HG03139 (cell line): ENCODE measurements around the gene TUG1.

Source experiments
- ATAC-seq: cut with Tn5 transposase; IDR thresholded peaks from one replicate; pipeline ENCODE4 v1.9.1; 2021; ENCODE audit not compliant: unreplicated experiment

Gene TUG1

GRCh38 chr22:30947173-30947815 lies 21.8 kb upstream of the TUG1 start:
- no peak for ATAC-seq

GRCh38 chr22:30947816-30948454 lies 21.1 kb upstream of the TUG1 start:
- no peak for ATAC-seq

- no peak for ATAC-seq
Observed at GRCh38 chr22:30948930-30949342, 20.1 kb upstream of the TUG1 start.

GRCh38 chr22:30949934-30950660 lies 19.0 kb upstream of the TUG1 start:
- no peak for ATAC-seq

GRCh38 chr22:30953206-30953605 lies 15.9 kb upstream of the TUG1 start:
- ATAC-seq, result no peak

- no peak for ATAC-seq
Observed at GRCh38 chr22:30955153-30955552, 13.9 kb upstream of the TUG1 start.

GRCh38 chr22:30964858-30965257 lies 4.2 kb upstream of the TUG1 start:
- ATAC-seq, result no peak

GRCh38 chr22:30968015-30968923 lies 796 bp upstream of the TUG1 start, which contains the start of gene MORC2:
Gene MORC2 (minus strand): TSS chr22:30968774. CDS start chr22:30967889, 885 bp downstream.
- ATAC-seq, result peak; percentile 16

GRCh38 chr22:30969532-30970355 lies 679 bp downstream of the TUG1 start:
- peak; percentile 30 for ATAC-seq

GRCh38 chr22:30970356-30970746 lies 1.3 kb downstream of the TUG1 start:
- ATAC-seq, result no peak

- ATAC-seq, result no peak
Observed at GRCh38 chr22:30978304-30978962, 9.4 kb downstream of the TUG1 start.

GRCh38 chr22:30979932-30980331 lies 10.9 kb downstream of the TUG1 start:
- ATAC-seq, result no peak

GRCh38 chr22:30982512-30982911 lies 13.4 kb downstream of the TUG1 start:
- ATAC-seq, result no peak

GRCh38 chr22:30984317-30984716 lies 15.3 kb downstream of the TUG1 start:
- no peak for ATAC-seq

GRCh38 chr22:30985561-30986208 lies 16.6 kb downstream of the TUG1 start:
- ATAC-seq, result no peak

- ATAC-seq, result no peak
Observed at GRCh38 chr22:30989474-30989873, 20.4 kb downstream of the TUG1 start.

GRCh38 chr22:30990690-30991089 lies 21.6 kb downstream of the TUG1 start:
- ATAC-seq, result no peak

- no peak for ATAC-seq
Observed at GRCh38 chr22:30992565-30992964, 23.5 kb downstream of the TUG1 start.

- no peak for ATAC-seq
Observed at GRCh38 chr22:30994960-30995359, 25.9 kb downstream of the TUG1 start.
